Stimulated activated CD4-positive, alpha-beta T cell treated with anti-CD3 and anti-CD28 coated beads, Interleukin-12 subunit alpha, Interleukin-12 subunit beta, amount 100 ng/mL, for 24 hours (primary cell): Measurements from ENCODE around the gene ZNF598.

Experiments
- DNase-seq, 2 experiments: peaks; one replicate each; pipeline ENCODE4 v3.0.0-alpha.2; 2020; ENCODE audit warnings: low read depth in 2 of 2

Gene ZNF598

DNA sequence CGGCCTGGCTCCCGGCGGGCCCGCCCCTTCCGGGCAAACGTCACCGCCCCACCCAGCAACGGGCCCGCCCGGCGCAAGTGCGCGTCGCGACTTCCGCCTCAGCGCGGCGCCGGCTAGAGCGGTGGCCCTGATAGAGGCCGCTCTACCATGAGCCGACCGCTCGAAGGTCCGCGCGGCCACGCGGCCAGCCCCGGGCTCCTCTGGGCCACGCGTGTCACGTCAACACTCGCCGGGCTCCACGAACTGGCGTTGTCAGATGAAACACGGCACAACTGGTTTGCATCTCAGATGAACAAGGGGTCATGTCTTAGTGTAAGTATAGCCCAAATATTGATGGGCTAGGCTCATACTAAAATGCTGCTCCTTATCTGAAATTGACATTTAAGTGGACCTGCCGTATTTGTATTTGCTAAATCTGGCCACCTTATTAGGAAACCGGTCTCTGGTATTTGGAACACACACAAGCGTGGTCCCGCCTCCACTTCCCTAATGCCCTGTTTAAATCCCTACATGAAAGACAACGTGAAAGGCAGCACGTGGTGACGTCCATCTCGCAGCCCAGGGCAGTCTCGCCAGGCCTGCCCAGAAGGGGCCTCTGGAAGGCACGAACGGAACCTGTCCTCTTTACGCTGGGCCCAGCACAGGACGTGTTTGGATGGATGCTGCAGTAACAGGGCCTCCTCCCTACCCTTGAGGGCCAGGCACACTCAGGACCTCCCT is at the start of gene ZNF598:
Gene ZNF598 (minus strand): TSS at position 31 of the 720 bp plus-strand sequence.
- peak; percentile 59 to 69 for DNase-seq

DNA sequence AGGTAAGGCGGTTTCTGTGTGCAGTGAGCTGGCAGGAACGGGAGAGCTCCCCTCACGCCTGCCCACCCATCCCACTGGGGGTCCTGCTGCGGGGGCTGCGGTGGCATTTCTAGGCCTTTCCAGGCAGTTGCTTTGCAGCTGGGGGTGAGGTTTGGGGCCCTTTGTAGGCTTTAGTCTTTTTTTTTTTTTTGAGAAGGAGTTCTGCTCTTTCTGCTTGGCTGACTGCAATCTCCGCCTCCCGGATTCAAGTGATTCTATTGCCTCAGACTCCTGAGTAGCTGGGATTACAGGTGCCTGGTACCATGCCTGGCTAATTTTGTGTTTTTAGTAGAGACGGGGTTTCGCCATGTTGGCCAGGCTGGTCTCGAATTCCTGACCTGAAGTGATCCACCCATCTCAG is 49.3 kb upstream of the ZNF598 start:
- DNase-seq, result no peak

DNA sequence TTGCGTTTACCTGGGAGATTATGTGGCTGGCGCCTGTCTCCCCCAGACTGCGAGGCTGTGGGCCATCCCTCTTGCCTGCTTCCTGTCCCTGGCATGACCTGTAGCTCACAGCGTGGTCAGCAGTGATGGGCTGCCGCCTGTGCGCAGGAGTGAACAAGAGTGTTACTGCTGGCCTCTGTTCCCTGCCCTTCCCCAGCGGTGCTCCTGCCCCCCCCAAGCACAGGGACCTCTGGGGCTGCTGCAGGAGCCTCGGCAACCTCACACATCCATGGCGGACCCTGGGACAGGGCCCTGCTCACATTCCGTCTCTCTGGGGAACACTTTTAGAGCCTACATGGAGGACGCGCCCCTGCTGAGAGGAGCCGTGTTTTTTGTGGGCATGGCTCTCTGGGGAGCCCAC is 48.8 kb upstream of the ZNF598 start:
- DNase-seq, result no peak

DNA sequence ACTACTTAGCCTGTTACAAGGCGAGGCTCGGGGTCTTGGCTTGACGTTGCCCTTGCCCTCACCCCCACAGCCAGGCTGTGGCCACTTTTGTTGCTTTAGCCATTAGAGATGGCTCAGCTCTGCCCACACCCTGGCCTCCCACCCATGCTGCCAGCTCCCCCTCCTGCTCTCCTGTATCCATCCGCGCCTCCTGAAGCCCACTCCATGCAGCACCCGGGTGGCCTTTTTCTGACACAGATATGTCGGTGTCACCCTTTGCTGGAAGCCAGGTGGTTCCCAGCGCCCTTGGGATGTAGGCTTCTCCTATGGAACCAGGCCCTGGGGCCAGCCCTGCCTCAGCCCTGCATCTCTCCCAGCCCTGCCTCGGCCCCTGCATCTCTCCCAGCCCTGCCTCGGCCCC is 47.8 kb upstream of the ZNF598 start:
- DNase-seq, result no peak

DNA sequence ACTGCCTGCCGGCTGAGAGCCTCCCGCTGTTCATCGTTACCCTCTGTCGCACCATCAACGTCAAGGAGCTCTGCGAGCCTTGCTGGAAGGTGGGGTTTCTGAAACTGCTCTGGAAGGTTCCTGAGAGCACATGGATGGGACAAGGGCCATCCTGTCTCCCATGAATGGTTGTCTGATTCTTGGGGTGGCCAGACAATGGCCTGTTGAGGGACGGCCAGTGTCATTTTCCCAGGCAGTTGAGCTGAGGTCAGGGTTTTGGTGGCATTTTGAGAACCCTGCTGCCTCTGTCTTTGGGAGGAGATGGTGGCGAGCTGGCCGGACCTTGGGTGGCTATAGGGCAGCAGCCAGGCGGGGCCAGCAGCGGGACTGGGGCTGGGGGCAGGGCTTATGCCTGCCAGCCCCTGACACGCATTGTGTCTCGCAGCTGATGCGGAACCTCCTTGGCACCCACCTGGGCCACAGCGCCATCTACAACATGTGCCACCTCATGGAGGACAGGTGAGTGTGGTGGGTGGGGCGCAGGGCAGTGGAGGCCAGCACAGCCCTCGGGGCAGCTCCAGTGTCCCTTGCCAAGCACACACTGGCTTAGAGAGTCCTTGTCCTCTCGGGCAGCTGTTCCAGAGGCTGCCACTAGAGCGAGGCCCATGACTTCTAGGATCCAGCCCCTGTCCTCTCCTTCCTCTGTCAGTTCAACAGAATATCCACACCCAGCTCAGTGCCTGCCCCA is 47.2 kb upstream of the ZNF598 start:
- no peak for DNase-seq

DNA sequence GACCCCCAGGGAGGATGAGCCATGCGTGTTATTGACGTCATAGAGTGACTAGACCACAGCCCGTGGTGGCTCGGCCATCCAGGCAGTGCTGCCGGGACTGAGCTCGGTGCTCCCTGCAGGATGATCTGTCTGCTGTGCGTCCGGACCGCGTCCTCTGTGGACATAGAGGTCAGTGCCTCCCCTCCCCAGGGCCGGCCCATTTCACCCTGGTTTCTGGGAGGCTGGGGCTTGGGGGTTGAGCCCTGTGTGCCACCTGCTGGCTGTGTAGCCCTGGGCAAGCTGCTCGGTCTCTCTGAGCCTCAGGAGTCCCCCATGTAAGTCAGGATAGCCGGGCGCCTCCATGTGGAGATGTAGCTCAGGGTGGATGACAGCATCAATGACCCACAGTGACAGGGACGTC is 46.5 kb upstream of the ZNF598 start:
- no peak for DNase-seq

DNA sequence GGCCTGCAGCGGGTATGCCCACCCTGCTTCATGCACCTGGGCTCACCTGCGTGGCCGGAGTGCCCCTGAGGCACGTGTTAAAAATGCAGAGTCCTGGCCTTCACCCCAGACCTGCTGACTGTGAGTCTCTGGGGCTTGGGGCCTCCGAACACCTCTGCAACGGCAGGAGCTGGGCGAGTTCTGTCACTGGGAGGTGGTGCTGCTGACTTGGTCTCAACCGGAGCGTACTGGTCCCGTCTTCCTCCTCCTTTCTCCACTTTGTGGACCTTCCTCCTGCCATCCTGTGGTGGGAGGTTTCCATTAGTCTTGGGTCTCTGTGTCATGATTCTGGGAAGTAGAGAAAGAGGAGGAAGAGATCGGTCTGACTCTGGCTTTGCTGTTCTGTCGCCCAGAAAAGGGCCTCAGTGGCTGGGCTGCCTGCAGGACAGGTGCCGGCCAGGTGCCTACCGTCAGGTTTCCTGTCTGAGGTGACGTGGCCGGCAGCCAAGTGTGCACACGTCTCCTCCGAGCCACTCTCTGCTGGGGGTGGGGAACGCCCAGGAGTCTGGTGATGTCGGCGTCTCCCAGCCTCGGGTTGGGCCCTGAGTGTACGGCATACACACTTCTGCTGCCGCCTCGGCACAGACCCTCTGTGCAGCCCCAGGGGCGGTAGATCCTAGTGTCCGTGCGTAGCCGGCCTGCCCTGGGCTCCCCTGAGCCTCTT is 45.1 kb upstream of the ZNF598 start:
- DNase-seq, result no peak

DNA sequence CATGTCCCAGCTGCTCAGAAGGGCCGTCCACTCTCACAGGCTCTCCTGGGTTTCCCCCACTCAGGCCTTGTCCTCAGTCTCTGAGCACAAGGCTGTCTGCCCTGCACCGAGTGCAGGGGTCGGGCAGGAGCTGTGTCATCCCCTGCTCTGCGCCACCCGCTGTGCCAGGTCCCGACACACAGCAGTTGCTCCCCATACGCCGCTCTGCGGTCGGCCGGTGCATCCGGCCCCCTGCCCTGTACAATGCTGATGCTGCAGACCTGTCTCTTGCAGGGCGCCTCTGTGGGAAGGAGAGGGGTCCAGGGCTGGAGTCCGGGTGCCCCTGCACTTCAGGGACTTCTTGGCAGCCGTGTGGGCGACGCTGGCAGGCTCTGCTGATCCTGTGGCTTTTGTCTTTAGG is 44.3 kb upstream of the ZNF598 start:
- DNase-seq, result no peak

DNA sequence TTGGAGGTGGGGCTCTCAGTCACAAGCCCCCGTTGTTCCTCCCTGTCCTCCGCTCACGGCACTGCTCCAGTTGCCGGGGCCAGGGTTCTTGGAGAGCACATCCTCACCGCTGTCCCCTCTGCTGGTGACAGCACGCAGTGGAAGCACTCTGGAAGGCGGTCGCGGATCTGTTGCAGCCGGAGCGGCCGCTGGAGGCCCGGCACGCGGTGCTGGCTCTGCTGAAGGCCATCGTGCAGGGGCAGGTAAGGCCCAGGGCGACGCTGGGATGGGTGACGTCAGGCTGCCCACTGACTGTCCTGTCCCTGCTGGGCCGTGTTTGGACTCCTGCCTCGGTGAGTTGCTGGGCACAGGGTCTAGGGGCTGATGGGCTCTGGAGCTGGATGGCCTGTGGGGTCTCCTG is 43.6 kb upstream of the ZNF598 start:
- DNase-seq, result no peak

DNA sequence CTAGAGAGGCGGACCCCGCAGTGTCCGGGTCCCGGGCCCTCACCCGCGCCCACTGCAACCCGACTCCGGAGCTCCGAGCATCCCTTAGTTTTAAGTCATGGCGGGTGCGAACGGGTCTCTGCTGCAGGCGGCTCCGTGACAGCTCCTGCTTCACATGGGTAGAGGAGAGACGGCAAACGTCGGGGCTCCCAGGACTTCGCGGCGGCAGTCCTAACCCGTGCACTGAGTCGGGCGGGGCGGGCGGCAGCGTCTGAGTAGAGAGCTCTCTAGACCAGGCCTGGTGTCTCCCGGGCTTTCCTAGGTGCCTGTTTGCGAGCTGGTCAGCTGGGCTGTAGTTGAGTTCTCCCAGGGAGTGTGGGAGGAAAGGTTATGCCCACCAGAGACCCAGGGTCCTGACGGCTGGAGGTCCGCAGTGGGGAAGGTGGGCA is 38.5 kb upstream of the ZNF598 start:
- DNase-seq, result no peak

DNA sequence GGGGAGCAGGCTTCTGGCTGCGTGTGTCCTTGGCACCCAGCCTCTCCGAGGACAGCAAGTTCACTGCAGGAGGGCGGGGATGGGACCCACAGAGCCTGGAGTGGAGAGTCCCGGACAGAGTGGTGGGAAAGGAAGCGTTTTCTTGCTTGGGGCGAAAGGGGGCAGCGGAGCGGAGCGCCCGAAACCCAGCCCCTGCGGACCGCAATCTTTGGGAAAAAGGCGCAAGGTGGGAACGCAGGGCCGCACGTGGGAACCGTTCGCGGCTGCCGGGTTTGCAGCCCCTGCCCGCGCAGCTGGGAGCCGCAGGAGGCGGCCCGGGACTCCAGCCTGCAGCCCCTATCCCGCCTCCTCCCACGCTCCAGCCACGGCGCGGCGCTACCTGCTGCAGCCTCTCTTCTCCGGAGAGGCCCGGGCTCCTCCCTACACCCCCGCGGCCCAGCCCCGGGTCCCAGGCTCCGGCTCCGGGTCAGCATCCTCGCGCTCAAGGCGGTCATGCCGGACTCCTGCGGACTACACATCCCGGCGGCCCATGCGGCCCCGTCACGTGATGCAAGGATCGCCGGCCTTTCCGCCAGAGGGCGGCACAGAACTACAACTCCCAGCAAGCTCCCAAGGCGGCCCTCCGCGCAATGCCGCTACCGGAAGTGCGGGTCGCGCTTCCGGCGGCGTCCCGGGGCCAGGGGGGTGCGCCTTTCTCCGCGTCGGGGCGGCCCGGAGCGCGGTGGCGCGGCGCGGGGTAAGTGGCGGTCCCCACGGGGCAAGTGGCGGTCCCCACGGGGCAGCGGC is 37.9 kb upstream of the ZNF598 start, which contains the start of the genes NTHL1 and TSC2:
Gene NTHL1 (minus strand): TSS at position 505 of the 786 bp plus-strand sequence. CDS start 11 bp downstream, at position 494.
Gene TSC2 (plus strand): TSS at position 656 of the 786 bp plus-strand sequence. CDS start 631 bp downstream, outside the sequence.
- DNase-seq, result peak; percentile 87 to 94

DNA sequence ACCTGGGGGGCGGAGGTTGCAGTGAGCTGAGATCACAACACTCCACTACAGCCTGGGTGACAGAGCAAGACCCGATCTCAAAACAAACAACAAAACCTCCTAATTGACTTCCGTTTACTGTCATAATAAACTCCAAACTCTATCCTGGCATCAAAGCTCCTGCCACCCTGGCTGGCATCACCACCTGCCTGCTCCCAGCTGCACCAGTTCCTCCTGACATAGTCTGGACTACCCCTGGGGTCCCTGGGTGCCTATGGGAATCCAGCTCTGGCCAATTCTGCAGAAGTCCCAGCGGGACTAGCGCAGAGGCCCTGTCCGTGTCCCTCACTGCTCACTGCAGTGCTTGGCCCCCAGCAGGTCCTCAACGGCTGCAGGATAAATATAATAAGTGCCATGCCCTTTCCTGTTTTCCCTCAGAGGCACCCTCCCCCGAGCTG is 37.3 kb upstream of the ZNF598 start:
- DNase-seq, result no peak

DNA sequence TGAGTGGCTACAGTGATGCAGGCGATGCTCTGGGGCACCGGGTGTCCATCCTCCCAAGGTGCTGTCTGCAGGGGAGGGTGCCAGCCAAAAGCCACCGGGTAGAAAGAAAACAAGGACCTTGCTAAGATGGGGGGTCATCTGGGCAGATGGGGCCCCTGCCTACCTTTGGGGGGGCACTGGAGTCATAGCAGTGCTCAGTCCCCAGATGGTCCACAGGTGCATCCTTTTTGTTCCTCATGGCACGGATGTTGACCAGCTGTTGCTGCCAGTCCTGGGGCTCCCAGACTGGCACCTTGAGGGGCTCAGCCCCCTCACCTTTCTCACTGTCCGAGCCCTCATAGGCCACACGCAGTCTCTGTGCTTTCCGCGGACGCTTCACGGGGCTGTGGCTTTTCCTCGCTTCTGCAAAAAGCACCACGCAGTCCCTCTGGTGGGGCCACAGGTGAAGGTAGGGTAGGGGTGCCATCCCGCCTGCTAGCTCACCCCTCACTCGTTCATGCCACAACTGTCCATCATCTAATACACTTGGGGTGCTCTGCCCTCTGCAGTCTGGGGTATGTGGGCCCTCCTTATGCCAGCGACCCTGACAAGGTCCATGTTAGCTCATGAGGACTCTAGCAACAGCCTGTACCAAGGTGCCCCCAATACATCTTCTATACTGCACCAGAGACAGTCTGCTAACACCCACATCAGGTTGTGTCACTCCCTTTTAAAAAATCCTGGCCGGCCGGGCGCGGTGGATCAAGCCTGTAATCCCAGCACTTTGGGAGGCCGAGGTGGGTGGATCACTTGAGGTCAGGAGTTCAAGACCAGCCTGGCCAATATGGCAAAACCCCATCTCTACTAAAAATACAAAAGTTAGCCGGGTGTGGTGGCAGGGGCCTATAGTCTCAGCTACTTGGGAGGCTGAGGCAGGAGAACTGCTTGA is 36.6 kb upstream of the ZNF598 start:
- DNase-seq, result no peak

DNA sequence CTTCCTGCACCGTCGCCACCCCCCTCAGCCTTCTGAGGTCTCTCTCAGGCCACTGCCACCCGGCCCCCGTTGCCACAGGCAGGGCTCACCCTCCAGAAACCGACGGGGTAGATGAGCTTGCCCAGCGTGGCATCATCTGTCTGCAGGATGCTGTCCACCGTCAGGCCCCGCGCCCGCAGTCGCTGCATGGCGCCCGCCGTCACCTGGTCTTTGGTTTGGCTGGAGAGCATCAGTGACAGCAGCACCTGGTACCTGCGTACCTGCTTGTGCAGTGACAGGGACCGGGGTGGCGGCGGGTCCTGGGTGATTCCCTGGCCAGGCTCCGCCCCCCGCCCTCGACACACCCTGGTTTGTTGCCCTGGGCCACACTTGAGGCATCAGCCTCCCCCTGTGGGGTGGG is 34.9 kb upstream of the ZNF598 start:
- DNase-seq, result no peak

DNA sequence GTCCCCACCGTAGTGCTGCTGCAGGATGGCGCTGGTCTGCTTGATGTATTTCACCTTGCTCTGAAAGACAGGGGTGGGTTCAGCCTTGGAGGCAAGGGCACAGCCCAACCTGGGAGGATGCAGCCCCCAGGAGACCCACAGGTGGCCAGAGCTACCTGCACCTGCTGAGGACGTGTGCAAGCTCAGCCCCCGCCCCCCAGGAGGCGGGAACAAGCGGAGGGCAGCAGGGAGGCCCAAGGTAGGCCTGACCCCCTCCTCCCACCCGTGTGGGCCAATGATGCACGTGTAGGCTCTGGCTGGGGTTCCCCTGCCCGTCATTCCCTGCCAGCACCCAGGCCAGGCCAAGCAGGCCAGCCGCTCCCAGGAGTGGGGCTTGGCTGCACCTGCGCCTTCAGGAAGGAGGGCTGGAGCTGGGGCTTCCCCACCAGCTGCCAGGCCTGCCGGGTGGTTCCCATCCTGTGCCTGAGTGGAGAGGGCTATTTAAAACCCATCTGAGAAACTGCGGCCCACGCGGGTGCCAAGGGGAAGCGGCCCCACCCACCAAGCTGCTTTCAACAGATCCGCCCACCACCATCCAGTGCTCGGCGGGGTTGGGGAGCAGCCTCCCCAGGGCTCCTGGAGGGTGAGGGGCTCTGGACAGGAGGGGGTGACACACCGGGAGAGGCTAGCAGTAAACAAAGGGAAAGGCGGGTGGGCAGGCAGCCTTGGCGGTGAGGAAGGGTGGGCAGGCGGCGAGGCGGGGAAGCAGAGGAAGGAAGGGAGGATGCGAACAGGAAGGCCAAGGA is 34.2 kb upstream of the ZNF598 start:
- no peak for DNase-seq

DNA sequence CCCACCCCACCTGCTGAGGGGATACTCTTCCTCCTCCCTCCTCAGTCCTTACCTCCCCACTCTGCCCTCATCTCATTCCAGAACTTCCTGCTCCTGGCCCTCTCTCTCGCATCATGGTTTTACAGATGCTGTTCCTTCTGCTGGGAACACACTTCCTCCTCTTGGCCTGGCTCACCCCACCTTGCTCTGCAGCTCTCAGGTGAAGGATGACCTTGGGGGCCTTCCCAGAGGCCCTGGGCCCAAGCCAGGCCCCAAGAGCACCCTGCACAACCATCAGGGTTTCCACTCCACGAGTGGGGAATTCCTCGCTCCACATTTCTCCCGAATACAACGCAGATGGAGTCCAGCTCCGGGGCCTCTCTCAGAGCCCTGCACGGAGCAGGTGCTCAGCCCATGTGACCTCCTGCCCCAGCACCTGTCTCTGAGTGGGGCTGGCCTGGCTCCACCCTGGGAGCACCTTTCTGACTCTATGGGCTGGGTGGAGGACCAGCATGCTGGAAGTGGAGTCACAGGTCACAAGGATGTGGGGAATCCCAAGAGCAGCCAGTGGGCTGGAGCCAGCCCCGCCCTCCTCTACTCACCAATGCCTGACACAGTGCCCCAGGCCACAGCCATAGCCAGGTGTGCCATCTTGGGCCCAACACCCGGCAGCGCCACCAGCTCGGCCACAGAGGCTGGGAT is 33.5 kb upstream of the ZNF598 start:
- DNase-seq, result no peak

DNA sequence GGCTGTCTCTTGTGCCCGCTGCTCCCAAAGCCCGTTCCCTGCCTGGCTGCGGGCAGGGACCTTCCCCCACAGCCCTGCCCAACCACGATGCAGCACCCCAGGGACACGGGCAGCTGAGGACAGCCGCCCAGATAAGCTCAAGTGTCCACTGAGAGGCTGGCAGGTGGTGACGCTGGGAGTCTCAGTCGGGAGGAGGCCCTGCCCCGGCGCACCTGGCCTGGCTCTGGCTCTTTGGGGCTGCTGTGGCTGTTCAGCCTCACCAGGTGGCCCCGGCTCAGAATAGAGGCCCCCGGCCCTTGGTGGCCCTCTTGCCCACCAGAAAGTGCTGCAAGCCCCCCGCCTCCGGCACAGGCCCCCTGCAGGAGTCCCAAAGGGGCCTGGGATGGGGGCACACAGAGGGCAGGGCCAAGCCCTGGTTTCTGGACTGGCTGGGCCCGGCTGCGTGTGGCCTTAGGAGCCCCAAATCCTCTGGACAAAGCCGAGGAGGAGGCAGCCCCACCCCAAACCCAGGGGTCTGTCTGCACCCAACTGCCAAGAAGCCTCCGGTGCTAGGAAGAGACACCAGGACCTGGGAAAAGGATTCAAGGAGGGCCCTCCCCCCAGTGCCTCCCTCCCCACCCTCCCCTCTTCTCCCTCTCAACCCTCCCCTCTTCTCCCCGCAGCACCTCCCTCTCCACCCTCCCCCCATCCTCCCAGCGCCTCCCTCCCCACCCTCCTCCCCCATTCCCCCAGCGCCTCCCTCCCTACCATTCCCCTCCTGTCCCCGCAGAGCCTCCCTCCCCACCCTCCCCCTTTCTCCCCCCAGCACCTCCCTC is 32.8 kb upstream of the ZNF598 start:
- no peak for DNase-seq

DNA sequence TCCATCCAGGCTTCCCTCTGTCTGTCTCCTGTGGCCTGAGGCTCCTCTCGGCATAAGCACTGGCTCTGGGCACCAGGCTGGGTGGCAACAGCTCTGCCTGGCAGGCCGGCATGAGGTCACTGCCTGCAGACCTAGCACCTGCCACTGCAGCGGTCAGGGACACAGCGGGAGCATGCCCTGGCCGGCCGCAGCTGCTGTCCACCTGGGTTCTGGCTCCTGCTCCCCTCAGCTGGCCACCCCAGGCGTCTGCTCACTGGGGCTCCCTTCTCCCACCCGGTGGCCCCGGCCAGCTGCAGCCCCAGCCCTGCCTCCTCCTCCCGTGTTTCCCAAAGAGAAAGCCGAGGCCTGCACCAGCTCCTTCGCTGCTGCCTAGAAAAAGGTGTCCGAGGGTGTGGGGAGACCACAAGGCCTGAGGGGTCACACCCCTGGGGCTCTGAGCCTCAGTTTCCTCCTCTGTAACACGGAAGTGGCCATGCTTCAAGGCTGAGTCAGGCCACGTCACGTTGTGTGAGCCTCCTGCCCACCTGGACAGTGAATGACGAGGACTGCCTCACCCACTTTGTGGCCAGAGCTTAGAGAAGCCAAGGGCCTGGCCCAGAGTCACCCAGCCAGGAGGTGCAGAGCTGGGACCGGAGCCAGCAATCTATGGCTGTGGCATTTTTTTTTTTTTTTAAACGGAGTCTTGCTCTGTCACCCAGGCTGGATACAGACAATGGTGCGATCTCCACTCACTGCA is 31.3 kb upstream of the ZNF598 start:
- no peak for DNase-seq
